Psoas muscle (tissue), 8 donors: ENCODE data around the gene GPATCH8. TPM values are rescaled to one million over a fixed set of nuclear protein-coding genes. Genes with fewer than 3 reads are reported as not detected.

ENCODE experiments used
- ATAC-seq, 4 donors: fragments of 200-7000 bp; cut with Tn5 transposase; one replicate each; pipeline ENCODE4 v1.9.1; 2020; ENCODE audit warnings: moderate library complexity in 3 of 4, mild to moderate bottlenecking in 2 of 4
- DNase-seq, 2 donors: peaks; one replicate each; pipeline ENCODE4 v3.0.0-alpha.2; 2020
- H3K27ac ChIP-seq: fragments of 200-600 bp; one replicate; pipeline ENCODE4 v1.8.0; 2022
- H3K27me3 ChIP-seq, 3 donors: fragments of 200-600 bp in 1 of 3; one replicate each; pipeline versions ENCODE4 v1.6.1 to v1.8.0; 2013 to 2022; ENCODE audit warnings: low read length in 2 of 3, mild to moderate bottlenecking in 2 of 3, moderate library complexity in 1 of 3; ENCODE audit not compliant: insufficient read depth in 3 of 3
- H3K36me3 ChIP-seq, 2 donors: fragments of 200-600 bp in 1 of 2; one replicate each; pipeline versions ENCODE4 v1.6.1 to v1.8.0; 2013 to 2022; ENCODE audit warnings: low read depth in 1 of 2, mild to moderate bottlenecking in 1 of 2, moderate library complexity in 1 of 2; ENCODE audit not compliant: insufficient read depth in 1 of 2
- H3K4me1 ChIP-seq: fragments of 200-600 bp; one replicate; pipeline ENCODE4 v1.8.0; 2022
- H3K4me3 ChIP-seq: fragments of 200-600 bp; one replicate; pipeline ENCODE4 v1.8.0; 2022; ENCODE audit warnings: mild to moderate bottlenecking
- H3K9me3 ChIP-seq: fragments of 200-600 bp; one replicate; pipeline ENCODE4 v1.8.0; 2022
- CTCF ChIP-seq: fragments of 200-600 bp; IDR thresholded peaks from one replicate; pipeline ENCODE4 v1.8.0; 2022; ENCODE audit warnings: antibody characterized with exemption
- WGBS, 3 donors: extraction: QIAGEN DNeasy Blood & Tissue Kit; methylation state at CpG; one replicate each; pipeline versions ENCODE4 v1.1.6 to v1.1.7; 2013; 5-methylcytosine and 5-hydroxymethylcytosine counted together
- intact Hi-C, 2 donors: fragments of 100-400 bp; cut with DNase I; formaldehyde crosslinking; loops; one replicate each; pipeline versions ENCODE4 v1.11.0 to v1.14.2; 2022
- polyA plus RNA-seq, 3 donors: library from polyadenylated mRNA; stranded (reverse); fragments of 200-250 nt; gene quantifications; one replicate each; pipeline ENCODE4 v1.2.3, GENCODE V29; 2013
- total RNA-seq, 4 donors: library from RNA; stranded (reverse); fragmentation: NEBNext Ultra II Directional in 2 of 4; extraction: Animal tissue kit (Norgen Biotek cat#: 25700) in 2 of 4; gene quantifications; one replicate each; pipeline versions ENCODE4 v1.2.1 to v1.2.4, GENCODE V29; 2021 to 2023
- donor health status: healthy with polysubstance abuse.
- donor health status: DM: no; HTN: no; CAD: no; lungs with moderate emphysema.
- donor health status: Bipolar disorder and iron deficiency.
- donor health status: healthy.
- donor health status: DM: yes; HTN: yes; CAD: no.
- donor health status: DM: no; HTN: no; CAD: no.
- donor health status: DM: no; HTN: no; CAD: no.
- donor health status: DM: yes; HTN: yes; CAD: no.

Gene GPATCH8
- total and polyA plus RNA-seq, 7 donors, result 5.7 to 28.1 (median 19.0) TPM

DNA sequence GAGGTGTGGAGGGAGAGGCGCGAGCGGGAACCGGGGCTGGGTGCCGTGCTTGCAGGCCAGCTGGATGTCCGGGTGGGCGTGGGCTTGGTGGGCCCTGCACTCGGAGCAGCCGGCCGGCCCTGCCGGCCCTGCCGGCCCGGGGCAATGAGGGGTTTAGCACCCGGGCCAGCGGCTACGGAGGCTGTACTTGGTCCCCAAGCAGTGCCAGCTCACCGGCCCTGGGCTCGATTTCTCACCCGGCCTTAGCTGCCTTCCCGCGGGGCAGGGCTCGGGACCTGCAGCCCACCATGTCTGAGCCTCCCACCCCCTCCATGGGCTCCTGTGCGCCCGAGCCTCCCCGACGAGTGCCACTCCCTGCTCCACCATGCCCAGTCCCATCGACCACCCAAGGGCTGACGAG is 24.7 kb upstream of the GPATCH8 start:
- no peak overlapping the region for H3K27ac ChIP-seq
- H3K27me3 ChIP-seq, result peaks cover 0 to 2% (median 0%) of the 10 kb centered on the region in 3 donors
- TF ChIP-seq CTCF, result no peak
- no peak overlapping the region for H3K4me3 ChIP-seq
- H3K4me1 ChIP-seq, result no peaks in the 10 kb centered on the region
- intact Hi-C loops, result no loop called here
- H3K36me3 ChIP-seq, result no peaks in the 10 kb centered on the region
- DNase-seq (no peak), ATAC-seq (no peak)
- no peaks in the 10 kb centered on the region for H3K9me3 ChIP-seq
- 92 to 95% (median 93%) methylated on average over 23 to 28 of the region's 28 CpGs for WGBS, 3 donors

- Histone ChIP-seq H3K36me3 (no peaks in the 10 kb centered on the region), H3K9me3 (no peaks in the 10 kb centered on the region), H3K27ac (no peak overlapping the region), H3K4me1 (no peaks in the 10 kb centered on the region), H3K4me3 (no peak overlapping the region), H3K27me3 (peaks cover 0 to 2% (median 0%) of the 10 kb centered on the region in 3 donors)
- no peak for TF ChIP-seq CTCF
- DNase-seq (no peak), ATAC-seq (no peak)
- intact Hi-C loops, result no loop called here
- WGBS, 3 donors, result 94 to 97% (median 95%) methylated on average over 1 of the region's 1 CpG
These were observed 23.9 kb upstream of the GPATCH8 start for GRCh38 chr17:44527102-44527501.

GRCh38 chr17:44523672-44523972 is 20.4 kb upstream of the GPATCH8 start:
- no peak for TF ChIP-seq CTCF
- Histone ChIP-seq H3K27me3 (peaks cover 0 to 2% (median 0%) of the 10 kb centered on the region in 3 donors), H3K36me3 (no peaks in the 10 kb centered on the region), H3K27ac (no peak overlapping the region), H3K9me3 (no peaks in the 10 kb centered on the region), H3K4me3 (no peak overlapping the region), H3K4me1 (no peaks in the 10 kb centered on the region)
- ATAC-seq, result peak in 1 of 4 donors; percentile 41
- intact Hi-C loops, result loop anchor here (1.0 to 2.0 kb wide), 2 partner anchors 123 kb away; no protein-coding TSS in a partner anchor
- WGBS, 3 donors, result 66 to 72% (median 70%) methylated on average over 3 of the region's 3 CpGs
- DNase-seq, result no peak

DNA sequence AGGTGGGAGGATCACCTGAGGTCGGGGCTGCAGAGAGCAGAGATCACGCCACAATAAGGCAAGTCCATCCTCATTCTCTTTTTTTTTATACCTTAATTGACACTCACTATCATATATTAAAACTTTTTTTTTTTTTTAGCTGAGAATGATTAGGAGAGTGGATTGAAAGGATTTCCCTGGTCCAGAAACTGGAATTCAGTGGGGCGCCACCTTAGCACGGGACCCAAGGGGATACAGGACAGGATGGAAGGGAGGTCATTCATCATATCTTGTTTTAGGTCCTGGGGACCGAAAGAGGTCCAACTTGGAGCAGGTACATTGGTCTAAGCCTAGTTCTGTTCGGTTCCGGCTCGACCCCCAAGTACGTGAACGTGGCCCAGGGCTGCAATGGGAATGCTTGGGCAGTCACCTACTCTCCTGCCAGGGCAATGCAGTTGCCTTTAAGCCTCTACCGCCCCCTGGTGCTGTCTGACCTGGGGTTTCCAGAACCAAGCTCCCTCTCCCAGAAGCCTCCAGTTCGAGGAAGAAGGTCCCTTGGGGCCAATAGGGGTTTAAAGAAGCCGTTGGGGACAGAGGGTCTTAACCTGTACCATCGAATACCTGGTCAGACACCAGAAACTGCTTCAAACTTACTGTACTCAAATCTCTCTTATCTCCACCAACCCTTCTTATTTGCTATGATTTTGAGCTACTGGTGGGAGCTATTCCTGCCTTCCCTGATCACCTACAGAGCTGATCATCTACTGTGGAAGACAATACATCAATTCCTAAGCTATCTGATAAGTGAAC is 19.9 kb upstream of the GPATCH8 start:
- no peaks in the 10 kb centered on the region for H3K9me3 ChIP-seq
- no peaks in the 10 kb centered on the region for H3K36me3 ChIP-seq
- peak; percentile 90 to 100 (median 98) for ATAC-seq
- no peak overlapping the region for H3K27ac ChIP-seq
- peaks cover 0 to 2% (median 0%) of the 10 kb centered on the region in 3 donors for H3K27me3 ChIP-seq
- DNase-seq, result peak; percentile 67 to 90
- WGBS, 3 donors, result 47 to 54% (median 50%) methylated on average over 14 of the region's 14 CpGs
- peak; percentile 75 for TF ChIP-seq CTCF
- H3K4me3 ChIP-seq, result no peak overlapping the region
- intact Hi-C loops, result loop anchor here (1.0 to 2.0 kb wide), 2 partner anchors 122 to 123 kb away; no protein-coding TSS in a partner anchor
- no peaks in the 10 kb centered on the region for H3K4me1 ChIP-seq
